Parathyroid adenoma (tissue), 2 donors: ENCODE results near the gene INPP4A.
A peak's percentile ranks its signal among the peaks of the same experiment; 100 is the strongest.
"Not testable (repeated sequence)": the region's sequence is repeated elsewhere in the genome, so short reads cannot be mapped to it uniquely, and the experiment has no call there.

Experiments used
- H2AFZ ChIP-seq: fragments of 300-600 bp; sonication (generic); one replicate; pipeline ENCODE4 v1.7.0; 2017; ENCODE audit warnings: antibody characterized with exemption, mild to moderate bottlenecking
- H3K27ac ChIP-seq: fragments of 300-600 bp; sonication (generic); one replicate; pipeline ENCODE4 v1.7.0; 2017
- H3K27me3 ChIP-seq: fragments of 300-600 bp; sonication (generic); one replicate; pipeline ENCODE4 v1.7.0; 2017; ENCODE audit warnings: low read length; ENCODE audit not compliant: control insufficient read depth, insufficient read depth
- H3K36me3 ChIP-seq: fragments of 300-600 bp; sonication (generic); one replicate; pipeline ENCODE4 v1.7.0; 2017; ENCODE audit warnings: low read length; ENCODE audit not compliant: control insufficient read depth, insufficient read depth
- H3K4me1 ChIP-seq: fragments of 300-600 bp; sonication (generic); one replicate; pipeline ENCODE4 v1.7.0; 2017; ENCODE audit warnings: control low read depth
- H3K4me2 ChIP-seq: fragments of 300-600 bp; sonication (generic); one replicate; pipeline ENCODE4 v1.7.0; 2017; ENCODE audit warnings: low read length
- H3K4me3 ChIP-seq: fragments of 300-600 bp; sonication (generic); one replicate; pipeline ENCODE4 v1.7.0; 2017; ENCODE audit warnings: low read depth, low read length
- H3K79me2 ChIP-seq: fragments of 300-600 bp; sonication (generic); one replicate; pipeline ENCODE4 v1.7.0; 2017; ENCODE audit warnings: control low read depth
- H3K9ac ChIP-seq: fragments of 300-600 bp; sonication (generic); one replicate; pipeline ENCODE4 v1.7.0; 2017; ENCODE audit warnings: mild to moderate bottlenecking
- H3K9me3 ChIP-seq: fragments of 300-600 bp; sonication (generic); one replicate; pipeline ENCODE4 v1.7.0; 2017; ENCODE audit warnings: low read length; ENCODE audit not compliant: control insufficient read depth
- CTCF ChIP-seq: fragments of 300-600 bp; sonication (generic); IDR thresholded peaks from one replicate; pipeline ENCODE4 v1.7.0; 2017; ENCODE audit warnings: antibody characterized with exemption, mild to moderate bottlenecking
- donor health status: primary hyperparathyroidism.

The INPP4A gene

GRCh38 chr2:98589489-98589888 lies 144.8 kb downstream of the INPP4A start:
- peaks cover 5% of the 10 kb centered on the region for H3K79me2 ChIP-seq
- no peak overlapping the region for H3K9ac ChIP-seq
- H3K4me2 ChIP-seq: no peak overlapping the region
- H3K27me3 ChIP-seq: no peaks in the 10 kb centered on the region
- H3K9me3 ChIP-seq: no peaks in the 10 kb centered on the region
- no peak overlapping the region for H3K27ac ChIP-seq
- no peak overlapping the region for H2AFZ ChIP-seq
- H3K4me1 ChIP-seq: no peaks in the 10 kb centered on the region
- no peak for TF ChIP-seq CTCF
- H3K4me3 ChIP-seq: no peak overlapping the region
- H3K36me3 ChIP-seq: no peaks in the 10 kb centered on the region

GRCh38 chr2:98592565-98592964 lies 147.9 kb downstream of the INPP4A start:
- H3K79me2 ChIP-seq: peaks cover 5% of the 10 kb centered on the region
- no peak overlapping the region for H3K27ac ChIP-seq
- no peak overlapping the region for H3K4me2 ChIP-seq
- TF ChIP-seq CTCF: no peak
- H3K9me3 ChIP-seq: no peaks in the 10 kb centered on the region
- H3K9ac ChIP-seq: no peak overlapping the region
- no peak overlapping the region for H3K4me3 ChIP-seq
- no peak overlapping the region for H2AFZ ChIP-seq
- no peaks in the 10 kb centered on the region for H3K36me3 ChIP-seq
- H3K27me3 ChIP-seq: no peaks in the 10 kb centered on the region
- H3K4me1 ChIP-seq: no peaks in the 10 kb centered on the region

DNA sequence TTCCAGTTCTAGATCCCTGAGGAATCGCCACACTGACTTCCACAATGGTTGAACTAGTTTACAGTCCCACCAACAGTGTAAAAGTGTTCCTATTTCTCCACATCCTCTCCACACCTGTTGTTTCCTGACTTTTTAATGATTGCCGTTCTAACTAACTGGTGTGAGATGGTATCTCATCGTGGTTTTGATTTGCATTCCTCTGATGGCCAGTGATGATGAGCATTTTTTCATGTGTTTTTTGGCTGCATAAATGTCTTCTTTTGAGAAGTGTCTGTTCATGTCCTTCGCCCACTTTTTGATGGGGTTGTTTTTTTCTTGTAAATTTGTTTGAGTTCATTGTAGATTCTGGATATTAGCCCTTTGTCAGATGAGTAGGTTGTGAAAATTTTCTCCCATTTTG lies 150.0 kb downstream of the INPP4A start:
- H3K79me2 ChIP-seq, H3K4me1 ChIP-seq, H3K9me3 ChIP-seq, H3K4me3 ChIP-seq, H3K4me2 ChIP-seq, H3K36me3 ChIP-seq, H3K9ac ChIP-seq, H2AFZ ChIP-seq, H3K27ac ChIP-seq, H3K27me3 ChIP-seq: not testable (repeated sequence)

GRCh38 chr2:98598781-98599428 lies 154.2 kb downstream of the INPP4A start:
- Histone ChIP-seq H3K27ac (no peak overlapping the region), H2AFZ (no peak overlapping the region), H3K4me2 (no peak overlapping the region), H3K36me3 (no peaks in the 10 kb centered on the region), H3K27me3 (no peaks in the 10 kb centered on the region), H3K4me3 (no peak overlapping the region), H3K4me1 (no peaks in the 10 kb centered on the region), H3K9me3 (no peaks in the 10 kb centered on the region), H3K9ac (no peak overlapping the region), H3K79me2 (no peaks in the 10 kb centered on the region)
- no peak for TF ChIP-seq CTCF

DNA sequence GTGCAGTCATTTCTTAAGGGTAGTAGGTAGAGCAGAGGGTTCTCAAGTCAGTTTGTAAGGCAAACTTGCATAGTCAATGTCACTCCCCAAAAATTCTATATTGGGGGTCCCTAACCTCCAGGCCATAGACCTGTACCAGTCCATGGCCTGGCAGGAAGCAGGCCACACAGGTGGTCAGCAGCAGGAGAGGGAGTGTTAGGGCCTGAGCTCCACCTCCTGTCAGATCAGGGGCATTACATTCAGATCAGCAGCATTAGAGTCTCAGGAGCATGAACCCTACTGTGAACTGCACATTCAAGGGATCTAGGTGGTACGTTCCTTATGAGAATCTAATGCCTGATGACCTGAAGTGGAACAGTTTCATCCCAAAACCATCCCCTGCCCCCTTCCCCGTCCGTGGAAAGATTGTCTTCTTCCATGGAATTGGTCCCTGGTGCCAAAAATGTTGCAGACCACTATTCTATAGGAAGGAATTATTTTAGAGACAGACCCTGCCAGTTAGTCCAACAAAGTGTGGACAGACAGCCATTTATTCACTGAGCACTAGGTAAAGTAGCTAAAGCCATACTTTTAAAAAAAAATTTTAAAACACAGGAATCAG lies 157.0 kb downstream of the INPP4A start:
- Histone ChIP-seq H3K9ac (no peak overlapping the region), H3K4me2 (no peak overlapping the region), H2AFZ (no peak overlapping the region), H3K27me3 (no peaks in the 10 kb centered on the region), H3K9me3 (no peaks in the 10 kb centered on the region), H3K79me2 (peaks cover 2% of the 10 kb centered on the region), H3K36me3 (no peaks in the 10 kb centered on the region), H3K27ac (no peak overlapping the region), H3K4me3 (no peak overlapping the region), H3K4me1 (peaks cover 5% of the 10 kb centered on the region)
- TF ChIP-seq CTCF: peak; percentile 56
